Fibroblast of the aortic adventitia (primary cell): ENCODE data around the gene PRR18. TPM values are rescaled to one million over a fixed set of nuclear protein-coding genes. Genes with fewer than 3 reads are reported as not detected.

Source experiments
- DNase-seq: peaks from one replicate; pipeline ENCODE4 v3.0.0-alpha.2; 2010; ENCODE audit warnings: low read depth
- H3K4me3 ChIP-seq: 2 replicates; pipeline ENCODE4 v1.5.1; 2011; ENCODE audit warnings: low read depth, mild to moderate bottlenecking, control low read depth, low read length, moderate library complexity
- CTCF ChIP-seq: IDR thresholded peaks from 2 replicates; pipeline ENCODE4 v1.5.1; 2011; ENCODE audit warnings: mild to moderate bottlenecking, low read length, control low read depth, inconsistent platforms; ENCODE audit not compliant: insufficient read depth
- total RNA-seq: library from RNA; depleted of rRNA; stranded (reverse); fragments of >200 nt; gene quantifications from 2 replicates; pipeline ENCODE4 v1.2.3, GENCODE V29; 2012; ENCODE audit warnings: low replicate concordance

Gene PRR18
- total RNA-seq, 1 donor = not detected

GRCh38 chr6:166333172-166333995 is 25.2 kb upstream of the PRR18 start:
- H3K4me3 ChIP-seq = no peak overlapping the region
- no peak for TF ChIP-seq CTCF
- DNase-seq = no peak

- TF ChIP-seq CTCF = no peak
- no peak overlapping the region for H3K4me3 ChIP-seq
- no peak for DNase-seq
Measured at GRCh38 chr6:166331503-166332415, 23.6 kb upstream of the PRR18 start.

DNA sequence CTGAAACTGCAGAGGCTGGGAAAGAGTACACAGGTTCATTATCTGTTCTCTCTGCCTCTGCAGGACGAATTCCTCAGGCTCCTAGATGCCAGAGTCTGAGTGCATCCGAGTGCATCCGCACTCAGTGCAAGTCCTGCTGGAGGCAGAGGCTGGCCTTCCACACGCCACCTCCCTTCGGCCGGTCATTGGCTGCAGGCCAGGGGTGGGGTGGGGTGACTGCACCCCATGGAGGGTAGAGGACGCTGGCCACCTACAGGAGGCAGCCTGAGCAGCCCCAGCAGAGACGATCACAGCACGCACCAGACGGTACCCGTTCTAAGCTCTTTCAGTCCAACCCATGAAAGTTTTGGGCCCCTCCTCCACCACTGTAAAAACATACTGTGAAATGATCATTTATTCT is 22.4 kb upstream of the PRR18 start:
- peak; percentile 24 for TF ChIP-seq CTCF
- DNase-seq = peak; percentile 28
- no peak overlapping the region for H3K4me3 ChIP-seq

DNA sequence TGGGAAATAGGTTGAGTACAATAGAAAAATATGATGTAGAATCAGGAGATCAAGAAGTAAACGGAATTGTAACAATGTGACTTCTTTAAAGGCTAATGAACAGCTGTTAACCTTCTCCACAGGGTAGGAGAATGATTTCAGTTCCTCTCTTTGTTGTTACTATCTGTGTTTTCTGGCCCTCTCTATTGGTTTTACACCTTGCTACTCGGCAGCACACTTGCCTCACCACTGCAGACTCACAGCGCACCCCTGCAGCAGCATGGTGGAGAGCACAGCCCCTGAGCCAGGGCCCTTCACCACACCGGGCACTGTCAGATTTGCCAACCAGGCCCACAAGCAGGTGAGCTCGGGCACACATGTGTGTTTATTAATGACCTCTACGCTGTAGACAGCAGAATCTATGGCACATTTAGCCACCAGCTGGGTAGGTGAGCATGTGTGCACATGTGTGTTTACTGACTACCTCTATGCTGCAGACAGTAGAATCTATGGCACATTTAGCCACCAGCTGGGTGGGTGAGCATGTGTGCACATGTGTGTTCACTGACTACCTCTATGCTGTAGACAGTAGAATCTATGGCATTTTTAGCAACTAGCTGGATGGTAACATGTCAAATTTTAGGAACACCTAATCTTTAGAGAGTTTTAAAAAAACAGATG is 17.3 kb upstream of the PRR18 start:
- H3K4me3 ChIP-seq = no peak overlapping the region
- no peak for TF ChIP-seq CTCF
- DNase-seq = no peak

DNA sequence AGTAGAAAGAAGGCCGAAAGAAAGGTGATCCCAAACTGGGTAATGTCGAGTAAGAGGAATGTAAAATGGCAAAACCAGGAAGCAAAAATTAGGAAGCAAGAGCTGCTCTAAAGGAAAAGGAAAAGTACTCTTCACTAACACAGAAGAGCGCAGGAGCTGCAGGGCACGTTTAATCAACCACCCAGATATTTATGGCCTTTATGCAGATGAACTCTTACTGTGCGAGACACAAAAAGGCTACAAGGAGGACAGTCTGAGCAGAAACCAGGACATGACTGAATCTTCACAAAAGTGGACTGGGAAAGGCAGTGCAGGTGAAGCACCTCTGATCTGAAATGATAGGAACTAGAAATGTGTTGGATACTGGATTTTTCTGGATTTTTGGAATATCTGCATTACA is 15.2 kb upstream of the PRR18 start:
- TF ChIP-seq CTCF = no peak
- H3K4me3 ChIP-seq = no peak overlapping the region
- DNase-seq = no peak
